ENCODE data around the gene ELK3.

Gene ELK3

DNA sequence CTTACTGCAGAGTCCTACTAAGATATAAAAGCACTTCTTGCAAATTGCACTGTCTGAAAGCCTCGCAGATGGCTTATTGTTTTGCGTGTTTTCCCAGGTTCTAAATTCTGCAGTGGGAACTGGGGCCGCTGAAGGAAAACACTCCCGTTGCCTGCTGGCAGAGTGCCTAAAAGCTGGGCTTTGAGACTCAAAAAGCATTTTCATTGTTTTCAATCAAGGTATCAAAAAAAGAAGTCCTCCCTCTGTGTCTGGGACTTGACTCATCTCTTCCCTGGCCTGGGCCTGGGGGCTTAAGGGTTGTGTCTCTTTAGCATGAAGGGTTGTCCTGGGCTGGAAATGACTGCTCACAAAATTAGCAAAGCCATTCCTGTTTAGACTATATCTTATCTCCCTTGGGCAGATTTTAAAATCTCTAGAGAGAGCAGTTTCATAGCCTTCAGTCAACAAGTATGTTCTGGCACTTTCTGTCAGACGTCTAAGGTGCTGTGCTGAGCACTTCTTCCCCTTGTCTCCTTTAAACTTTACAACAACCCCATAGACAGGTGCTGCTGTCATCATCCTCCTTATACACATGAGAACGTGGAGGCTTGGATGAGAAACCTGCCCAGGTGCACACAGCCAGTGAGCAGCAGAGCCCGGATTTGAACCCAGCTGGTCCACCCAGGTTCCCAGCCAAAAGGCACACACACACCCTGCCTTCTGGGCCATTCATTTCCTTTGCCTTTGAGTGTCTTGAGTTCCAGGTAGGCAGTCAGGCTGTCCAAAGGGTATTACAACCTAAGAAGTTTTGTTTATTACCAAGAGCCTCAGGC lies 31.1 kb downstream of the ELK3 start:
- TF ChIP-seq NFIC (IDR thresholded peaks at IDR 0.05), result no peak
- no peak for TF ChIP-seq FOXM1 (IDR thresholded peaks at IDR 0.05; ENCODE audit: borderline replicate concordance, low read depth)
- no peak for TF ChIP-seq EP300 (IDR thresholded peaks at IDR 0.05; ENCODE audit: borderline replicate concordance)
- no peak for TF ChIP-seq REST (IDR thresholded peaks at IDR 0.05; ENCODE audit: low read depth)
- no peak for TF ChIP-seq ZBTB7A (IDR thresholded peaks at IDR 0.05; ENCODE audit: low read depth)
- no peak for TF ChIP-seq RAD21 (IDR thresholded peaks at IDR 0.05; ENCODE audit: low read depth)

DNA sequence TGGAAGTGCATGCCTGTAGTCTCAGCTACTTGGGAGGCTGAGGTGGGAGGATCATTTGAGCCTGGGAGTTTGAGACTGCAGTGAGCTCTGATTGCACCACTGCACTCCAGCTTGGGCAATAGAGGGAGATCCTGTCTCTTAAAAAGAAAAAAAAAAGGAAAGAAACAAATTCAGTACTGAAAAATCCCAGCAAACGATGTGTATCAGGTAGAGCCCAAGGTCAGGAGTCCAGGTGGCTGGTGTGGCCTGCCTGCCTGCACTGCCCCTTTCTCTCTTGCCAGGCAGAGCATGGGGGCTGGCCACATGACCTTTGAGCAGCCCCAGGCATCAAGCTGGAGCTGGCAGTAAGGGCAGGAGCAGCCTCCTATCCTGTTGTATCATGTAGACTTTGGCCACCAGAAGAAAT lies 31.8 kb downstream of the ELK3 start:
- TF ChIP-seq, protein P1, sequence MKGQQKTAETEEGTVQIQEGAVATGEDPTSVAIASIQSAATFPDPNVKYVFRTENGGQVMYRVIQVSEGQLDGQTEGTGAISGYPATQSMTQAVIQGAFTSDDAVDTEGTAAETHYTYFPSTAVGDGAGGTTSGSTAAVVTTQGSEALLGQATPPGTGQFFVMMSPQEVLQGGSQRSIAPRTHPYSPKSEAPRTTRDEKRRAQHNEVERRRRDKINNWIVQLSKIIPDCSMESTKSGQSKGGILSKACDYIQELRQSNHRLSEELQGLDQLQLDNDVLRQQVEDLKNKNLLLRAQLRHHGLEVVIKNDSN (IDR thresholded peaks at IDR 0.05), result no peak
- no peak for TF ChIP-seq NFIC (IDR thresholded peaks at IDR 0.05)

DNA sequence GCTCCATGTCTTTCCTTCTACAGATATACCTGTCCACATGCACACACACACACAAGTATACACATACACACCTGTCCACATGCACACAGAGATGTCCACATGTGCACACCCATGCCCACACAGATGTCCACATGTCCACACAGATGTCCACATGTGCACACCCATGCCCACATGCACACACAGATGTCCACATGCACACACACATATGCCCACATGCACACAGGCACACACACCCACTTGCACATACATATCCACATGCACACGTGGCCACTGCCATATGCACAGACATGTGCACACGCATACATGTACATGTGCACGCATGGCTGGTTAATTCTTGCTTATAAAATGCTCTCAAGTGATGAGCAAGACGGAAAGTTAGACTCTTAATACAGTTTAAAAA lies 32.2 kb downstream of the ELK3 start:
- no peak for TF ChIP-seq YY1 (IDR thresholded peaks at IDR 0.05; ENCODE audit: low read depth)
- no peak for TF ChIP-seq ZBTB7A (IDR thresholded peaks at IDR 0.05; ENCODE audit: low read depth)
- TF ChIP-seq, protein P2, sequence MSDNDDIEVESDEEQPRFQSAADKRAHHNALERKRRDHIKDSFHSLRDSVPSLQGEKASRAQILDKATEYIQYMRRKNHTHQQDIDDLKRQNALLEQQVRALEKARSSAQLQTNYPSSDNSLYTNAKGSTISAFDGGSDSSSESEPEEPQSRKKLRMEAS (IDR thresholded peaks at IDR 0.05), result no peak

GRCh38 chr12:96226801-96227348 lies 32.7 kb downstream of the ELK3 start:
- no peak for TF ChIP-seq NFIC (IDR thresholded peaks at IDR 0.05)
- TF ChIP-seq, protein P1 (IDR thresholded peaks at IDR 0.05), result no peak
- TF ChIP-seq RAD21 (IDR thresholded peaks at IDR 0.05; ENCODE audit: low read depth), result no peak
- TF ChIP-seq CREB1 (IDR thresholded peaks at IDR 0.05; ENCODE audit: low read depth), result no peak
- TF ChIP-seq, protein P2 (IDR thresholded peaks at IDR 0.05), result no peak
- no peak for TF ChIP-seq CEBPB (IDR thresholded peaks at IDR 0.05)
- TF ChIP-seq YY1 (IDR thresholded peaks at IDR 0.05; ENCODE audit: low read depth), result no peak
- TF ChIP-seq ZBTB7A (IDR thresholded peaks at IDR 0.05; ENCODE audit: low read depth), result no peak
- no peak for TF ChIP-seq EGR1 (IDR thresholded peaks at IDR 0.05)
- TF ChIP-seq REST (IDR thresholded peaks at IDR 0.05; ENCODE audit: low read depth), result no peak
- no peak for TF ChIP-seq TAF1 (IDR thresholded peaks at IDR 0.05; ENCODE audit: low read depth)
- TF ChIP-seq FOXM1 (IDR thresholded peaks at IDR 0.05; ENCODE audit: borderline replicate concordance, low read depth), result no peak
- TF ChIP-seq TEAD4 (IDR thresholded peaks at IDR 0.05), result no peak
- no peak for TF ChIP-seq TCF12 (IDR thresholded peaks at IDR 0.05; ENCODE audit: low read depth)
- no peak for TF ChIP-seq EP300 (IDR thresholded peaks at IDR 0.05; ENCODE audit: borderline replicate concordance)

- TF ChIP-seq ZBTB7A (IDR thresholded peaks at IDR 0.05; ENCODE audit: low read depth) (no peak), TAF1 (IDR thresholded peaks at IDR 0.05; ENCODE audit: low read depth) (no peak), RAD21 (IDR thresholded peaks at IDR 0.05; ENCODE audit: low read depth) (no peak), CREB1 (IDR thresholded peaks at IDR 0.05; ENCODE audit: low read depth) (no peak), EGR1 (IDR thresholded peaks at IDR 0.05) (no peak), FOXM1 (IDR thresholded peaks at IDR 0.05; ENCODE audit: borderline replicate concordance, low read depth) (no peak), YY1 (IDR thresholded peaks at IDR 0.05; ENCODE audit: low read depth) (no peak), CEBPB (IDR thresholded peaks at IDR 0.05) (no peak), REST (IDR thresholded peaks at IDR 0.05; ENCODE audit: low read depth) (no peak), TCF12 (IDR thresholded peaks at IDR 0.05; ENCODE audit: low read depth) (no peak), EP300 (IDR thresholded peaks at IDR 0.05; ENCODE audit: borderline replicate concordance) (no peak), TEAD4 (IDR thresholded peaks at IDR 0.05) (no peak), NFIC (IDR thresholded peaks at IDR 0.05) (no peak)
- TF ChIP-seq, protein P1 (IDR thresholded peaks at IDR 0.05), result no peak
- TF ChIP-seq, protein P2 (IDR thresholded peaks at IDR 0.05), result no peak
These were observed 33.4 kb downstream of the ELK3 start for GRCh38 chr12:96227365-96228106.

Measured in Ishikawa (cell line).